ENCODE measurements around the gene AHNAK. TPM values are rescaled to one million over a fixed set of nuclear protein-coding genes. Genes with fewer than 3 reads are reported as not detected.

The AHNAK gene
- total RNA-seq, 4 donors from 2014 or later, result 571 to 1,016 (median 697) TPM

- Histone ChIP-seq H3K4me3 (no peak overlapping the region), H3K36me3 (peaks cover 0 to 31% (median 0%) of the 10 kb centered on the region in 3 donors), H3K27ac (no peak overlapping the region), H3K4me1 (peaks cover 0 to 10% (median 0%) of the 10 kb centered on the region in 4 donors), H3K27me3 (no peaks in the 10 kb centered on the region), H3K9me3 (no peaks in the 10 kb centered on the region)
- TF ChIP-seq POLR2A (IDR thresholded peaks at IDR 0.05) (no peak), CTCF (IDR thresholded peaks at IDR 0.05) (no peak)
- no peak for DNase-seq
These were observed 33.0 kb downstream of the AHNAK start for GRCh38 chr11:62513626-62514025.

- Histone ChIP-seq H3K9me3 (no peaks in the 10 kb centered on the region), H3K4me3 (no peak overlapping the region), H3K27me3 (no peaks in the 10 kb centered on the region), H3K27ac (no peak overlapping the region), H3K4me1 (peaks cover 0 to 13% (median 0%) of the 10 kb centered on the region in 4 donors), H3K36me3 (peaks cover 0 to 24% (median 0%) of the 10 kb centered on the region in 3 donors)
- TF ChIP-seq CTCF (IDR thresholded peaks at IDR 0.05) (no peak), POLR2A (IDR thresholded peaks at IDR 0.05) (no peak)
- DNase-seq, result no peak
These were observed 33.6 kb downstream of the AHNAK start for GRCh38 chr11:62512961-62513360.

- TF ChIP-seq POLR2A (IDR thresholded peaks at IDR 0.05), result peak in 1 of 2 donors; percentile 53
- TF ChIP-seq CTCF (IDR thresholded peaks at IDR 0.05), result peak in 4 of 6 experiments; percentile 49 to 75 (median 68)
These were observed 38.1 kb downstream of the AHNAK start for GRCh38 chr11:62508336-62509058.

GRCh38 chr11:62507125-62507422 is 39.5 kb downstream of the AHNAK start:
- DNase-seq, result no peak
- peak overlapping the region in 3 of 4 donors; percentile 56 to 89 (median 83) for H3K27ac ChIP-seq
- H3K9me3 ChIP-seq, result no peaks in the 10 kb centered on the region
- H3K4me3 ChIP-seq, result no peak overlapping the region
- TF ChIP-seq POLR2A (IDR thresholded peaks at IDR 0.05), result no peak
- no peak for TF ChIP-seq CTCF (IDR thresholded peaks at IDR 0.05)
- H3K27me3 ChIP-seq, result no peaks in the 10 kb centered on the region
- H3K4me1 ChIP-seq, result peaks cover 0 to 65% (median 2%) of the 10 kb centered on the region in 4 donors
- H3K36me3 ChIP-seq, result no peaks in the 10 kb centered on the region

More at GRCh38 chr11:62508336-62509058, 38.1 kb downstream of the AHNAK start:
- peaks cover 0 to 52% (median 0%) of the 10 kb centered on the region in 4 donors for H3K4me1 ChIP-seq
- H3K36me3 ChIP-seq, result no peaks in the 10 kb centered on the region
- peak; percentile 56 to 87 (median 86) for DNase-seq
- peak overlapping the region in 2 of 4 donors; percentile 12 for H3K4me3 ChIP-seq
- peak overlapping the region; percentile 55 to 86 (median 70) for H3K27ac ChIP-seq
- H3K27me3 ChIP-seq, result no peaks in the 10 kb centered on the region
- H3K9me3 ChIP-seq, result no peaks in the 10 kb centered on the region

- no peak overlapping the region for H3K4me3 ChIP-seq
- H3K27me3 ChIP-seq, result no peaks in the 10 kb centered on the region
- peak in 1 of 3 donors; percentile 49 for DNase-seq
- peaks cover 0 to 70% (median 2%) of the 10 kb centered on the region in 4 donors for H3K4me1 ChIP-seq
- H3K9me3 ChIP-seq, result no peaks in the 10 kb centered on the region
- no peaks in the 10 kb centered on the region for H3K36me3 ChIP-seq
- TF ChIP-seq CTCF (IDR thresholded peaks at IDR 0.05) (no peak), POLR2A (IDR thresholded peaks at IDR 0.05) (no peak)
- H3K27ac ChIP-seq, result peak overlapping the region in 3 of 4 donors; percentile 67 to 89 (median 83)
These were observed 40.0 kb downstream of the AHNAK start for GRCh38 chr11:62506413-62507124.

Measured in Peyer's patch (tissue), 4 donors.